Ureter (tissue), 1 donor: ENCODE results near the gene HEATR1. TPM values are rescaled to one million over a fixed set of nuclear protein-coding genes. Genes with fewer than 3 reads are reported as not detected.

ENCODE experiments used
- DNase-seq: peaks from one replicate; pipeline ENCODE4 v3.0.0-alpha.2; 2020; ENCODE audit warnings: low spot score
- total RNA-seq: library from RNA; stranded (reverse); gene quantifications from one replicate; pipeline ENCODE4 v1.2.4, GENCODE V29; 2023
- donor health status: DM: yes; HTN: yes; CAD: no.

HEATR1 gene
- total RNA-seq, 1 donor from 2014 or later = 56.3 TPM

- DNase-seq = no peak
Observed at GRCh38 chr1:236543065-236543669, 61.1 kb downstream of the HEATR1 start.

DNA sequence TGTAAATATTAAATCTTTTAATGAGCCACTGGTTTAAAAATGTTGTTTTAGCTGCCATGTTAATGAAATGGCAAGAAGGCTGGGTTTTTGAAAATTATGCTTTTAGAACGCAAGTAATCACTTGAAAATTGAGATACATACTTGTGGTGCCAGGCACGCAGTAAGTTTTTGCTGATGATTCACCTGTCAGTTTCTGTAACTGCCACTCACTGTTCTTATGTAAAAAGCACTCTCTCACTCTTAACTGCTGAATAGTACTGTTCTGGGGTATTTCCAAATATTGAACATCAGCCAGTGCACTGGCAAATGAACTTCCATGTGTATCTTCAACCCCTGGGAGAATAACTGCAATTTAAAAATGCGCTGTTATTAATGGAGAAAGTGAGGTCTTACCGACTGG, 62.6 kb downstream of the HEATR1 start:
- DNase-seq = no peak

GRCh38 chr1:236540813-236541465, 63.4 kb downstream of the HEATR1 start:
- DNase-seq = no peak

DNA sequence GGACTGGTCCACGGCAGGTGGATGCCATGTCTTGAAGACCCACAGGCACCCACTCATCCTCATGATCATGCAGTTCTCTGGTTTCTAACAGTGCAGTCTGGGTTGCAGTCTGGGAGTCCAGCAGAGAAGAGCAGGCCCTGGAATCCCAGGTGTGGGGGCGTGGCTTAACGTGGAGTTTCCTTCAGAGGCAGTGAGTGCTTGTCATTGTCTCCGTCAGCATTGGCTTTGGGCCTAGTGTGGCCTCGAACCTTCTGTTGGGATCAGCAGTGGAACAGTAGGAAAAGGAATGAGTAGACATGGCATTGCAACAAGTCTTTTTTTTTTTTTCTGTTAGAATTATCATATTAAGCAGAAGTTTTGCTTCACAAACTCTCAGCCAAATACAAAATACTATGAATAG, 67.8 kb downstream of the HEATR1 start:
- DNase-seq = no peak

GRCh38 chr1:236535662-236536161, 68.6 kb downstream of the HEATR1 start:
- no peak for DNase-seq

- DNase-seq = no peak
Observed at GRCh38 chr1:236535190-236535589, 69.1 kb downstream of the HEATR1 start.

DNA sequence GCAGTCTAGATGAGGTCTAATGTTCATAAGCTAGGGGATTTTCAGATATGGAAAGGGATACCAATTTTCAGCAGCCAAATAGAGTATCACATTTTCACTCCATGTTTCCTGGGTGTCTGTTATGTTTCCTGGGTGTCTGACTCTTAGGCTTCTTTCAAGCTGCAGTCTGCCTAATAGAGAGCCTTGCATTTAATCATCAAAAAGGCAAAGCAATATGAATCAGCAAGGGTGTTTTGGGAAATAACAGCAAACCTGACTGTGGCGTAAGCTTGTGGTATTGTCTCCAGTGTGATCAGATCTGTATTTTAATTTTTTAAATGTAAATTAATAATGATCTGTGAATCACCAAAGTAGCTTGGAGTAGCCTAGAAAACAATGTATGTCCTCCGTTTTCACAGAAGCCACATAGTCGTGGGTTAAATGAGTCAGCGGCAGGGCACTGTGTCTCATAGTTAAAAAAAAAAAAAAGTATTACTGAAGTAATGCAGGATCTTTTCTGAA, 70.1 kb downstream of the HEATR1 start:
- DNase-seq = no peak

- no peak for DNase-seq
Observed at GRCh38 chr1:236532850-236533249, 71.5 kb downstream of the HEATR1 start.

DNA sequence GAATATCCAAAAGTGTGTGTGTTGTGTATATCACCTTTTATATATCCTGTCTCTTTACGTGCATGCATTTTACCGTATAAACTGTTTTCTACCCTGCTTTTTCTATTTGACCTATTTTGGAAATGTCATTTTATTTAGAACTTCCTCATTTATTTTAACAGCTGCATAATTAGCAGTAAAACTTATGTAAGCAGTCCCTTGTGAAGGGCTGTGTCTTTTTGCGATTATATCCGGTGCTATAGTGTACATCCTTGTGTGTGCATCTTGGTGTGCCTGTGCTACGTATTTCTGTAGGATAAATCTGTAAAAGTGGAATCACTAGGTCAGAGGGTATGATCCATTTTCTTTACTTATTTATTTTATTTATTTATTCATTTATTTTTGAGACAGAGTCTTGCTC, 73.4 kb downstream of the HEATR1 start:
- DNase-seq = no peak

DNA sequence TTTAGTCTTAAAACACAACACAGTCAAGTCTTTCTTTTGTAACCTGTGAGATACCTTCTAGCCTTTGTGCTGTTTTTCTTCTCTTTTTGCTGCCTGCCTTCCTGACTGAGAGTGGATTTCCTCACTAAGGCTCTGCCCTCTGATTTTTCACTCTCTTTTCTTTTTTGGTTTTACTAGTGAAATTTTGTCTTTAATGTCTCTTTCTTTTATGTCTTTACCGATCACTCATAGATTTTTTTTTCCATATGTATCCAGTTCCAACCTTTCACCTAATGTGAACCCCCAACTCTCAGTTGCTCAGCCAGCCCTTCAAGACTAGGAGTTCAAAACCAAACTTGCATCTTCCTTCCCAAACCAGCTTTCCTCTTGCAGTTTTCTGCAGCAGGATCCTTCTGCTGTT, 74.0 kb downstream of the HEATR1 start:
- DNase-seq = no peak

- DNase-seq = no peak
Observed at GRCh38 chr1:236526079-236526478, 78.2 kb downstream of the HEATR1 start.

- DNase-seq = no peak
Observed at GRCh38 chr1:236524895-236525184, 79.5 kb downstream of the HEATR1 start.

DNA sequence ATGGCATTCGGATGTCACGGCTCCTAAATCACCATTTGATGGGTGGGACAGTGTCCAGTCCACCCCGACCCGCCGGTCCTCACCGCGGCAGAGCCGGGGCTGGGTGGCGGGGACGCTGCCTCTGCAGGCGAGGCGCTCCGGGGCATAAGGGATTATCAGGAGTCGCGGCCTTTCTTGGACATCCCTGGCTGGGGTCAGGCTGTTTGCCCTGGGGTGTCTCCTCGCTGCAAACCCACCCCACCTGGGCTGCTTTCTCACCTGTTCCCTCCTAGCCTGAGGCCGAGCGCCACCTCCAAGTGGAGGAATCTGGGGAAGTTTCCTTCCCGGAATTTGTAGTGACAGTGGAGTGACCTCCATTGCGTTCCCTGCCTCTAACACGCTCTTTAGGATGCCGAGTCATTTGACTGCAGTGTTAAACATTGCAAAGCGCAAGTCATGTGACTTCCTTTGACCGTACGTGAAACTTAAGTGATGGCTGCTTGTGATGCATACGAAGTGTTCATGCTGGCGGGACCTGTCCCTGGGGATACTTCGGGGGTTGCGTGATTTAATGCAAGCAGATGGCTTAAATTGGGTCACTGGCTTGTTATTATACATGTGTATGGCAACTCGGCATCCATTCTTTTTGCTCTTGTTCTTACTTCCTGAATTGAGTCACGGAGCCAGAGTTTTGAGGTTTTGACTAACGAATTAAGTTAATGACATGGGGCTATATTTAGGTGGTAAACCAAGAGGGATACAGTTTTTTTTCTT, 80.0 kb downstream of the HEATR1 start:
- peak; percentile 65 for DNase-seq

GRCh38 chr1:236523704-236524141, 80.6 kb downstream of the HEATR1 start, which contains the start of gene LGALS8:
Gene LGALS8 (plus strand): TSS chr1:236523982. CDS start chr1:236526071, 2,089 bp downstream.
- DNase-seq = peak; percentile 92

GRCh38 chr1:236522937-236523703, 81.2 kb downstream of the HEATR1 start:
- DNase-seq = peak; percentile 55

DNA sequence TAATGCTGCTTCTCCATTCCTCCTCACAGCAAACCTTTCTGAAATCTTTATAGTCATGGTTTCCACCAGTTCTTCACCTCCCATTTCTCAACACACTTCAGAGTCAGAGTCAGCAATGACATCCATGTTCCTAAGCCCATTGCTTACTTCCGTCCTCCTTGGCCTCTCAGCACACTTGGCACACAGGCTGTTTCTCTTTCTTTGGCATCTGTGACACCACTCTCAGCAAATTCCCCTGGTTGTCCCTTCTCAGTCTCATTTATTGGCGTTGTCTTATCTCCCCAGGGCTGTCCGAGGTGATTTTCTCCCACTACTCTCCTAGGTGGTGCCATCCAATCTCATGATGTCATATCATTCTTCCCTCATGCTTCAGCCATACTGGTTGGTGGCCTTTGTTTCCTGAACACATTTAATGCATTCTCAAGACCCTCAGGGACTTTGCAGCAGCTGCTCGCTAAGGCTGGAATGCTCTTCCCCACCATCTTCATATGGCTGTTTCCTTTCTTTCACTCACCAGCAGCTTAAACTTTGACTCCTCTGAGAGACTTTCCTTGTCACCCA, 83.8 kb downstream of the HEATR1 start:
- DNase-seq = no peak

GRCh38 chr1:236518322-236518721, 86.0 kb downstream of the HEATR1 start:
- no peak for DNase-seq

DNA sequence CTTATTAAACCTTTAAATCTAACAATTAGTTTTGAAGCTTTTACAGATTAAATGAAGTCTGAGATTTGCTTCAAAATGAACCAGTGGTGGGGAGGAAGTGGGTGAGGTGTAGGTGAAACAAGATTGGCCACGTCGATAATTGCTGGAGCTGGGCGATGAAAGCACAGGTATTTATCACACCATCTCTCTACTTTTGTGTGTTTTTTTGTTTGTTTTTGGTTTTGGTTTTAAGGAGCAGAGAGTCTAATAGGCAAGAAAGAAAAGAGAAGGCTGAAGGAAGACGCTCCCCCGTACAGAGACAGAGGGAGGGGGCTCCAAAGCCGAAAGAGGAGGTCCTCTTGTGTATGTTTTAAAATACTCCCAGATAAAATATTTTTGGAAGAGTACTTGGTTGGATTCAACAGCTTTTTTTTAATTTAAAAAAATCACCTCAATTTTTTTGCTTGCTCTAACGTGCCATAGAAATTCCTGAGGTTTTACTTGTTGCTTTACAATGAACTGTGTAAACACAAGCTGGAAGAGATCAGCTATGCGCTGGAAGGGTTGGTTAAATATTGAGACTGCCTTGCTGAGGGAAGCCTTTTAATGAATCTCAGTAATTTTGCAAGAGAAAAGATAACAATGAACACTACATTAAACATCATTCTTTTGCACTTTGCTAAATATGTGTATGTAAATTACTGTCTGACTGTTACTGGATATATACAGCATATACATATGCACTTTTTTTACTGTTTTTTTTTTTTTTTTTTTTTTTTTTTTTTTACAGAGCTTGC, 87.2 kb downstream of the HEATR1 start:
- no peak for DNase-seq

DNA sequence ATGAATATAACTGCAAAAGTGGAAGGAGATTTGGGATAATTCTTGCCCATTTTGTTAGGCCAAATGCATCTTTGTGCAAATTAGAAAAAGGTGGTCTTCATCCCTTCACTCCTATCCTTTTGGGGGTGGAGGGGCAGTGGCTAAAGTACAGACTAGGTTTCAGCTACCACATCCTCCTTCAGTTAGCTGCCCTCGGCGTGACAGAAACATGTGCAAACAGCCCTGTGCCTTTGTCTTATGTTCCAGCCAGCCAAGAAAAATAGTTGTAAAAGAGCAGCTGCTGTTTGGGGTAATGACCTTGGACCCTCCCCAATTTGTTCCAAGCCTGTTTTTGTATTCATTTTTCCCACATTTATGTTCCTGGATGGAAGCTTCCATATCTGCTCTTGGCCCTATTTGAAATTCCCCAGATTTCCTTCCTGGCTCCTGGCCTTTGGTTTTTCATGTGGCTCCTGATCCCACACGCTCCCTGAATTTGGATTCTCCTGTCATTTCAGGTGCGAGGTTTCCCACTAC, 88.8 kb downstream of the HEATR1 start:
- DNase-seq = no peak

DNA sequence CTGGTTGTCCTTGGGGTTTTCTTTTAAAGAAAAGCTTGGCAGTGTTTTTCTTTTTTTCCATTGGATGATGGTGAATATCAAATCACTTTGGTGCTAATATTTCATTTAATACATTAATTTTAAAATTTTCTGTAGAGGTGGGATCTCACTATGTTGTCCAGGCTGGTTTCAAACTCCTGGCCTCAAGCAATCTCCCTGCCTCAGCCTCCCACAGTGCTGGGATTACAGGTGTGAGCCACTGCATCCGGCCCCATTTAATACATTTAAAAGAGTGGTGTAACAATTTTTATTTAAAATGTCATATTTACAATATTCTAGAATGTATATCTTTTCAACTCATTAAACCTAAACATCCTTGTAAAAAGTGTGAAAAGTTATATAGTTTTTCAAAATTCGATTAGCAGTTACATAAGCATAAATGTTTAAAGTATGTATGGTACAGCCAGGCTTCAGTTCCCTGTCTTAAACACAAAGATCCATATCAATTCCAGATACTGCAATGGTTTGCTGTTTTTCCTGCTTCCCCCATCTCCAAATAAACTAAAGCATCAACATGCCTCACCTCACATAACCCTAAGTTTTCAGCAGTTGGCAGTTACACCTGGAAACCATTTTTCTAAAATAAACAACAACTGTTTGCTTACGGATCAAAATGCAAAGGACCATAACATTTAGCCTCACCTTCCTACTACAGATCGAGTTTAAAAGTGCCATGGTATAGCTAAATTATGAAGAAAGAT, 89.4 kb downstream of the HEATR1 start:
- DNase-seq = no peak
